SK-N-SH treated with all-trans-retinoic acid at 6 μM for 48 hours (cell line): ENCODE results near the gene NBEA.

Experiments
- ATAC-seq: fragments of 200-7000 bp; cut with Tn5 transposase; 3 replicates; pipeline ENCODE4 v1.9.1; 2020; ENCODE audit warnings: mild to moderate bottlenecking, moderate library complexity
- ARNTL ChIP-seq: fragments of 450-650 bp; formaldehyde crosslinking; IDR thresholded peaks from 2 replicates; pipeline ENCODE4 v1.5.0; 2020; ENCODE audit warnings: low read depth, mild to moderate bottlenecking, moderate library complexity, borderline replicate concordance
- BACH2 ChIP-seq: fragments of 250-450 bp; sonication (Bioruptor Pico); IDR thresholded peaks from 2 replicates; pipeline ENCODE4 v1.9.0; 2021; ENCODE audit warnings: mild to moderate bottlenecking, borderline replicate concordance
- CSDC2 ChIP-seq: fragments of 250-450 bp; sonication (Bioruptor Pico); IDR thresholded peaks from 2 replicates; pipeline ENCODE4 v1.5.0; 2020; ENCODE audit warnings: mild to moderate bottlenecking, moderate library complexity
- ESRRG ChIP-seq: fragments of 250-450 bp; sonication (Bioruptor Pico); IDR thresholded peaks from 2 replicates; pipeline ENCODE4 v1.6.1; 2021; ENCODE audit warnings: mild to moderate bottlenecking
- GLIS3 ChIP-seq: fragments of 250-450 bp; sonication (Bioruptor Pico); IDR thresholded peaks from 2 replicates; pipeline ENCODE4 v1.5.0; 2020; ENCODE audit warnings: mild to moderate bottlenecking, moderate library complexity
- ISL1 ChIP-seq: fragments of 250-450 bp; sonication (Bioruptor Pico); IDR thresholded peaks from 2 replicates; pipeline ENCODE4 v2.1.2; 2022; ENCODE audit warnings: mild to moderate bottlenecking, moderate library complexity
- OSR1 ChIP-seq: fragments of 250-450 bp; sonication (Bioruptor Pico); IDR thresholded peaks from 2 replicates; pipeline ENCODE4 v1.8.0; 2022; ENCODE audit warnings: moderate library complexity, mild to moderate bottlenecking, inconsistent platforms
- PPARA ChIP-seq: fragments of 250-450 bp; sonication (Bioruptor Pico); IDR thresholded peaks from 2 replicates; pipeline ENCODE4 v1.5.0; 2020; ENCODE audit warnings: mild to moderate bottlenecking, borderline replicate concordance
- RARB ChIP-seq: fragments of 250-450 bp; sonication (Bioruptor Pico); IDR thresholded peaks from 2 replicates; pipeline ENCODE4 v1.8.0; 2021; ENCODE audit warnings: mild to moderate bottlenecking, moderate library complexity
- SNAI2 ChIP-seq: fragments of 250-450 bp; sonication (Bioruptor Pico); IDR thresholded peaks from 2 replicates; pipeline ENCODE4 v1.5.0; 2020; ENCODE audit warnings: mild to moderate bottlenecking, moderate library complexity
- TCF4 ChIP-seq: fragments of 250-450 bp; sonication (Bioruptor Pico); IDR thresholded peaks from 2 replicates; pipeline ENCODE4 v1.8.0; 2021; ENCODE audit warnings: mild to moderate bottlenecking, moderate library complexity, borderline replicate concordance
- ZFP3 ChIP-seq: fragments of 250-450 bp; sonication (Bioruptor Pico); IDR thresholded peaks from 2 replicates; pipeline ENCODE4 v1.5.0; 2020; ENCODE audit warnings: mild to moderate bottlenecking, moderate library complexity
- ZFP30 ChIP-seq: fragments of 450-650 bp; formaldehyde crosslinking; IDR thresholded peaks from 2 replicates; pipeline ENCODE4 v1.5.0; 2022; ENCODE audit warnings: mild to moderate bottlenecking, moderate library complexity
- ZNF70 ChIP-seq: fragments of 450-650 bp; formaldehyde crosslinking; IDR thresholded peaks from 2 replicates; pipeline ENCODE4 v1.5.0; 2020; ENCODE audit warnings: mild to moderate bottlenecking, moderate library complexity
- ZNF8 ChIP-seq: fragments of 450-650 bp; formaldehyde crosslinking; IDR thresholded peaks from 2 replicates; pipeline ENCODE4 v1.5.0; 2020; ENCODE audit warnings: mild to moderate bottlenecking, moderate library complexity
- TF ChIP-seq, protein P1 (sequence below): fragments of 250-450 bp; sonication (Bioruptor Pico); IDR thresholded peaks from 2 replicates; pipeline ENCODE4 v1.5.0; 2020; ENCODE audit warnings: mild to moderate bottlenecking, moderate library complexity
- TF ChIP-seq, protein P2 (sequence below): fragments of 250-450 bp; sonication (Bioruptor Pico); IDR thresholded peaks from 2 replicates; pipeline ENCODE4 v1.8.0; 2020; ENCODE audit warnings: mild to moderate bottlenecking, moderate library complexity, borderline replicate concordance
- TF ChIP-seq, protein P3 (sequence below): fragments of 250-450 bp; sonication (Bioruptor Pico); IDR thresholded peaks from 2 replicates; pipeline ENCODE4 v1.8.0; 2021; ENCODE audit warnings: low read depth, mild to moderate bottlenecking, moderate library complexity, borderline replicate concordance
- TF ChIP-seq, protein P4 (sequence below): fragments of 250-450 bp; sonication (Bioruptor Pico); IDR thresholded peaks from 2 replicates; pipeline ENCODE4 v1.5.1; 2021; ENCODE audit warnings: mild to moderate bottlenecking, moderate library complexity
- TF ChIP-seq, protein P5 (sequence below): fragments of 250-450 bp; sonication (Bioruptor Pico); IDR thresholded peaks from 2 replicates; pipeline ENCODE4 v1.5.1; 2020; ENCODE audit warnings: low read depth, mild to moderate bottlenecking, moderate library complexity

Gene NBEA

DNA sequence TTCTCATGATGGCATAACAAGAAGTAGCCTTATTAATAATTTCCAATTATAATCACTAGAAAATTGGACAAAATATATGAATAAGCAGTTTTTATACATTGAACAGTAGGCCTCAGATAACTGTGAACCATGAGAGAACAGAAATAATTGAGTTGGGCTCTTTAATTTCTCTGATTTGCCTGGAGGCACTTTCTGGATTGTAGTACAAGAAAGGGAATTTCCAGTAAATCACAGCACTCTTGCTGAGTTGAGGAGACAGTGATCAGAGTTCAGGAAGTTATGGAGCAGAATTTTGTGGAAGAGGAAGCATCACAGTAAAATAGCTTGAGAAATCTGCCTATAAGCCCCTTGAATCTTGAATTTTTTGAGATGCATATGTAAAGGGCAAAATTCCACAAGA lies 318.2 kb downstream of the NBEA start:
- TF ChIP-seq, protein P1, sequence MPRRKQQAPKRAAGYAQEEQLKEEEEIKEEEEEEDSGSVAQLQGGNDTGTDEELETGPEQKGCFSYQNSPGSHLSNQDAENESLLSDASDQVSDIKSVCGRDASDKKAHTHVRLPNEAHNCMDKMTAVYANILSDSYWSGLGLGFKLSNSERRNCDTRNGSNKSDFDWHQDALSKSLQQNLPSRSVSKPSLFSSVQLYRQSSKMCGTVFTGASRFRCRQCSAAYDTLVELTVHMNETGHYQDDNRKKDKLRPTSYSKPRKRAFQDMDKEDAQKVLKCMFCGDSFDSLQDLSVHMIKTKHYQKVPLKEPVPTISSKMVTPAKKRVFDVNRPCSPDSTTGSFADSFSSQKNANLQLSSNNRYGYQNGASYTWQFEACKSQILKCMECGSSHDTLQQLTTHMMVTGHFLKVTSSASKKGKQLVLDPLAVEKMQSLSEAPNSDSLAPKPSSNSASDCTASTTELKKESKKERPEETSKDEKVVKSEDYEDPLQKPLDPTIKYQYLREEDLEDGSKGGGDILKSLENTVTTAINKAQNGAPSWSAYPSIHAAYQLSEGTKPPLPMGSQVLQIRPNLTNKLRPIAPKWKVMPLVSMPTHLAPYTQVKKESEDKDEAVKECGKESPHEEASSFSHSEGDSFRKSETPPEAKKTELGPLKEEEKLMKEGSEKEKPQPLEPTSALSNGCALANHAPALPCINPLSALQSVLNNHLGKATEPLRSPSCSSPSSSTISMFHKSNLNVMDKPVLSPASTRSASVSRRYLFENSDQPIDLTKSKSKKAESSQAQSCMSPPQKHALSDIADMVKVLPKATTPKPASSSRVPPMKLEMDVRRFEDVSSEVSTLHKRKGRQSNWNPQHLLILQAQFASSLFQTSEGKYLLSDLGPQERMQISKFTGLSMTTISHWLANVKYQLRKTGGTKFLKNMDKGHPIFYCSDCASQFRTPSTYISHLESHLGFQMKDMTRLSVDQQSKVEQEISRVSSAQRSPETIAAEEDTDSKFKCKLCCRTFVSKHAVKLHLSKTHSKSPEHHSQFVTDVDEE (CRISPR knock-in tag), result no peak
- no peak for TF ChIP-seq OSR1 (CRISPR knock-in tag)
- no peak for TF ChIP-seq GLIS3 (CRISPR knock-in tag)
- TF ChIP-seq, protein P2, sequence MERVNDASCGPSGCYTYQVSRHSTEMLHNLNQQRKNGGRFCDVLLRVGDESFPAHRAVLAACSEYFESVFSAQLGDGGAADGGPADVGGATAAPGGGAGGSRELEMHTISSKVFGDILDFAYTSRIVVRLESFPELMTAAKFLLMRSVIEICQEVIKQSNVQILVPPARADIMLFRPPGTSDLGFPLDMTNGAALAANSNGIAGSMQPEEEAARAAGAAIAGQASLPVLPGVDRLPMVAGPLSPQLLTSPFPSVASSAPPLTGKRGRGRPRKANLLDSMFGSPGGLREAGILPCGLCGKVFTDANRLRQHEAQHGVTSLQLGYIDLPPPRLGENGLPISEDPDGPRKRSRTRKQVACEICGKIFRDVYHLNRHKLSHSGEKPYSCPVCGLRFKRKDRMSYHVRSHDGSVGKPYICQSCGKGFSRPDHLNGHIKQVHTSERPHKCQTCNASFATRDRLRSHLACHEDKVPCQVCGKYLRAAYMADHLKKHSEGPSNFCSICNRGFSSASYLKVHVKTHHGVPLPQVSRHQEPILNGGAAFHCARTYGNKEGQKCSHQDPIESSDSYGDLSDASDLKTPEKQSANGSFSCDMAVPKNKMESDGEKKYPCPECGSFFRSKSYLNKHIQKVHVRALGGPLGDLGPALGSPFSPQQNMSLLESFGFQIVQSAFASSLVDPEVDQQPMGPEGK (CRISPR knock-in tag), result no peak
- TF ChIP-seq, protein P3, sequence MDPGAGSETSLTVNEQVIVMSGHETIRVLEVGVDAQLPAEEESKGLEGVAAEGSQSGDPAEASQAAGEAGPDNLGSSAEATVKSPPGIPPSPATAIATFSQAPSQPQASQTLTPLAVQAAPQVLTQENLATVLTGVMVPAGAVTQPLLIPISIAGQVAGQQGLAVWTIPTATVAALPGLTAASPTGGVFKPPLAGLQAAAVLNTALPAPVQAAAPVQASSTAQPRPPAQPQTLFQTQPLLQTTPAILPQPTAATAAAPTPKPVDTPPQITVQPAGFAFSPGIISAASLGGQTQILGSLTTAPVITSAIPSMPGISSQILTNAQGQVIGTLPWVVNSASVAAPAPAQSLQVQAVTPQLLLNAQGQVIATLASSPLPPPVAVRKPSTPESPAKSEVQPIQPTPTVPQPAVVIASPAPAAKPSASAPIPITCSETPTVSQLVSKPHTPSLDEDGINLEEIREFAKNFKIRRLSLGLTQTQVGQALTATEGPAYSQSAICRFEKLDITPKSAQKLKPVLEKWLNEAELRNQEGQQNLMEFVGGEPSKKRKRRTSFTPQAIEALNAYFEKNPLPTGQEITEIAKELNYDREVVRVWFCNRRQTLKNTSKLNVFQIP (CRISPR knock-in tag), result no peak
- ATAC-seq, result no peak

DNA sequence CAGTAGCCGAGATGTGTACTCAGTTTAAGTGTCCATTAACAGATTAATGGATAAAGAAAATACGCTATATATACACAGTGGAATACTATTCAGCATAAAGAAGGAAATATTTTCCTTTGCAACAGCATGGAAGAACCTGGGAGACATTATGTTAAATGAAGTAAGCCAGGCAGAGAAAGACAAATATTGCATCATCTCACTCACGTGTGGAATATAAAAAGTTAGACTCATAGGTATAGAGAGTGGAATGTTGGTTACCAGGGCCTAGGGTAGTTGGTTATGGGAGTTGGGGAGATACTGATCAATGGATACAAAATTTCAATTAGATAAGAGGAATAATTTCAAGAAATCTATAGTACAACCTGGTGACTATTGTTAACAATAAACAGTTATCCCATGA lies 324.3 kb downstream of the NBEA start:
- no peak for ATAC-seq
- TF ChIP-seq RARB (CRISPR knock-in tag), result no peak
- no peak for TF ChIP-seq ZNF8 (CRISPR knock-in tag)
- no peak for TF ChIP-seq PPARA (CRISPR knock-in tag)
- TF ChIP-seq TCF4 (CRISPR knock-in tag), result no peak
- no peak for TF ChIP-seq CSDC2 (CRISPR knock-in tag)
- TF ChIP-seq ZFP3 (CRISPR knock-in tag), result no peak
- TF ChIP-seq, protein P4, sequence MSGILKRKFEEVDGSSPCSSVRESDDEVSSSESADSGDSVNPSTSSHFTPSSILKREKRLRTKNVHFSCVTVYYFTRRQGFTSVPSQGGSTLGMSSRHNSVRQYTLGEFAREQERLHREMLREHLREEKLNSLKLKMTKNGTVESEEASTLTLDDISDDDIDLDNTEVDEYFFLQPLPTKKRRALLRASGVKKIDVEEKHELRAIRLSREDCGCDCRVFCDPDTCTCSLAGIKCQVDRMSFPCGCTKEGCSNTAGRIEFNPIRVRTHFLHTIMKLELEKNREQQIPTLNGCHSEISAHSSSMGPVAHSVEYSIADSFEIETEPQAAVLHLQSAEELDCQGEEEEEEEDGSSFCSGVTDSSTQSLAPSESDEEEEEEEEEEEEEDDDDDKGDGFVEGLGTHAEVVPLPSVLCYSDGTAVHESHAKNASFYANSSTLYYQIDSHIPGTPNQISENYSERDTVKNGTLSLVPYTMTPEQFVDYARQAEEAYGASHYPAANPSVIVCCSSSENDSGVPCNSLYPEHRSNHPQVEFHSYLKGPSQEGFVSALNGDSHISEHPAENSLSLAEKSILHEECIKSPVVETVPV (CRISPR knock-in tag), result no peak
- TF ChIP-seq, protein P1 (CRISPR knock-in tag), result no peak
- TF ChIP-seq GLIS3 (CRISPR knock-in tag), result no peak
- TF ChIP-seq ISL1, result no peak
- TF ChIP-seq, protein P5, sequence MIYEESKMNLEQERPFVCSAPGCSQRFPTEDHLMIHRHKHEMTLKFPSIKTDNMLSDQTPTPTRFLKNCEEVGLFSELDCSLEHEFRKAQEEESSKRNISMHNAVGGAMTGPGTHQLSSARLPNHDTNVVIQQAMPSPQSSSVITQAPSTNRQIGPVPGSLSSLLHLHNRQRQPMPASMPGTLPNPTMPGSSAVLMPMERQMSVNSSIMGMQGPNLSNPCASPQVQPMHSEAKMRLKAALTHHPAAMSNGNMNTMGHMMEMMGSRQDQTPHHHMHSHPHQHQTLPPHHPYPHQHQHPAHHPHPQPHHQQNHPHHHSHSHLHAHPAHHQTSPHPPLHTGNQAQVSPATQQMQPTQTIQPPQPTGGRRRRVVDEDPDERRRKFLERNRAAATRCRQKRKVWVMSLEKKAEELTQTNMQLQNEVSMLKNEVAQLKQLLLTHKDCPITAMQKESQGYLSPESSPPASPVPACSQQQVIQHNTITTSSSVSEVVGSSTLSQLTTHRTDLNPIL (CRISPR knock-in tag), result no peak
- no peak for TF ChIP-seq ARNTL (CRISPR knock-in tag)
- TF ChIP-seq BACH2 (CRISPR knock-in tag), result no peak
- TF ChIP-seq SNAI2 (CRISPR knock-in tag), result no peak
- no peak for TF ChIP-seq ESRRG (CRISPR knock-in tag)
- TF ChIP-seq ZFP30 (CRISPR knock-in tag), result no peak
- no peak for TF ChIP-seq ZNF70
